Fibroblast of skin of left quadriceps (primary cell): ENCODE data around the gene MRFAP1.
"Not testable (repeated sequence)": the region's sequence is repeated elsewhere in the genome, so short reads cannot be mapped to it uniquely, and the experiment has no call there.

Experiments used
- DNase-seq, 2 experiments: peaks; one replicate each; pipeline ENCODE4 v3.0.0-alpha.2; 2013; ENCODE audit warnings: low read depth in 2 of 2

The MRFAP1 gene

GRCh38 chr4:6668391-6668790 is 27.9 kb downstream of the MRFAP1 start:
- DNase-seq: no peak

GRCh38 chr4:6671648-6672047 is 31.2 kb downstream of the MRFAP1 start:
- no peak for DNase-seq

- DNase-seq: no peak
Observed at GRCh38 chr4:6672131-6672530, 31.6 kb downstream of the MRFAP1 start.

- DNase-seq: not testable (repeated sequence)
Observed at GRCh38 chr4:6672541-6673190, 32.2 kb downstream of the MRFAP1 start.

GRCh38 chr4:6673191-6673659 is 32.7 kb downstream of the MRFAP1 start:
- not testable (repeated sequence) for DNase-seq

GRCh38 chr4:6673660-6674499 is 33.4 kb downstream of the MRFAP1 start:
- DNase-seq: peak; percentile 88

- DNase-seq: no peak
Observed at GRCh38 chr4:6674500-6675149, 34.1 kb downstream of the MRFAP1 start.

GRCh38 chr4:6676722-6677558 is 36.5 kb downstream of the MRFAP1 start:
- no peak for DNase-seq

- DNase-seq: no peak
Observed at GRCh38 chr4:6680372-6681034, 40.0 kb downstream of the MRFAP1 start.

GRCh38 chr4:6681191-6681590 is 40.7 kb downstream of the MRFAP1 start:
- no peak for DNase-seq

GRCh38 chr4:6682862-6683590 is 42.5 kb downstream of the MRFAP1 start:
- DNase-seq: no peak

- DNase-seq: no peak
Observed at GRCh38 chr4:6684656-6685055, 44.2 kb downstream of the MRFAP1 start.

GRCh38 chr4:6686104-6686787 is 45.8 kb downstream of the MRFAP1 start:
- no peak for DNase-seq

GRCh38 chr4:6687947-6688878 is 47.7 kb downstream of the MRFAP1 start:
- no peak for DNase-seq

GRCh38 chr4:6688879-6689505 is 48.5 kb downstream of the MRFAP1 start:
- DNase-seq: peak; percentile 90 to 91

GRCh38 chr4:6689506-6689960 is 49.0 kb downstream of the MRFAP1 start:
- DNase-seq: no peak
